AG04449 (cell line): Measurements from ENCODE around the gene HAO1.
"Not testable (repeated sequence)": the region's sequence is repeated elsewhere in the genome, so short reads cannot be mapped to it uniquely, and the experiment has no call there.

Source experiments
- CTCF ChIA-PET: fragments of 350-600 bp; formaldehyde crosslinking; extraction: SDS; loops from one replicate; lab custom pipeline; 2021; ENCODE audit warnings: antibody characterized with exemption; lab: Yijun Ruan, JAX
- POLR2A ChIA-PET: fragments of 400-600, 350-600 bp; formaldehyde crosslinking; extraction: SDS; loops from one replicate; lab custom pipeline; 2020; ENCODE audit warnings: antibody characterized with exemption, inconsistent platforms; lab: Yijun Ruan, JAX
- DNase-seq: peaks from one replicate; pipeline ENCODE4 v3.0.0-alpha.2; 2010; ENCODE audit warnings: low read depth, low spot score
- H3K4me3 ChIP-seq: 2 replicates; pipeline ENCODE4 v1.5.1; 2011; ENCODE audit warnings: low read depth, mild to moderate bottlenecking, control low read depth, low read length
- TF ChIP-seq, protein P1 (sequence below): IDR thresholded peaks from one replicate; pipeline ENCODE4 v1.5.1; 2011; ENCODE audit warnings: mild to moderate bottlenecking, moderate library complexity, low read length, control low read depth, inconsistent platforms; ENCODE audit not compliant: insufficient read depth; ENCODE audit errors: missing control alignments

HAO1 gene

DNA sequence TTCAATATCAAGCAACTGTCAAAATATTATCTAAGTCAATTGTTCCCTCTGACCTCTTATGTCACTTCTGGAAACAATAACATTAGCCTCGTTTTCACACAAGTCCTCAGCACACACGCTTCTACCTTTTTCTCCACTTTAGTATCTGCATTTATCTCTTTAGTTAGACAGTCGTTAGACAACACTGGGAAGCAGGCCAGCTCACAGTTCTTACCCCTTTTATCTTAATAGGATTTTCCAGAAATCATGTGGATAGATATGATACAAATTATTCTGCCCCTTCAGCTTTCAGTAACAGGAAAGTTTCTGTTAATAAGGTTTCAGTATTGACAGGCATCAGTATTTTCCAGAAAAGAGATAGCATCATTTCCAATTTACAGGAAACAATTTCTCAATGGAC is 25.9 kb upstream of the HAO1 start:
- ChIA-PET POLR2A (no interaction called here), CTCF (interaction anchor here (1.9 to 2.0 kb wide), 2 partner anchors 14 to 29 kb away, joined by 8 to 9 read pairs; no protein-coding TSS in a partner anchor)
- no peak overlapping the region for H3K4me3 ChIP-seq
- DNase-seq, result no peak
- TF ChIP-seq, protein P1, sequence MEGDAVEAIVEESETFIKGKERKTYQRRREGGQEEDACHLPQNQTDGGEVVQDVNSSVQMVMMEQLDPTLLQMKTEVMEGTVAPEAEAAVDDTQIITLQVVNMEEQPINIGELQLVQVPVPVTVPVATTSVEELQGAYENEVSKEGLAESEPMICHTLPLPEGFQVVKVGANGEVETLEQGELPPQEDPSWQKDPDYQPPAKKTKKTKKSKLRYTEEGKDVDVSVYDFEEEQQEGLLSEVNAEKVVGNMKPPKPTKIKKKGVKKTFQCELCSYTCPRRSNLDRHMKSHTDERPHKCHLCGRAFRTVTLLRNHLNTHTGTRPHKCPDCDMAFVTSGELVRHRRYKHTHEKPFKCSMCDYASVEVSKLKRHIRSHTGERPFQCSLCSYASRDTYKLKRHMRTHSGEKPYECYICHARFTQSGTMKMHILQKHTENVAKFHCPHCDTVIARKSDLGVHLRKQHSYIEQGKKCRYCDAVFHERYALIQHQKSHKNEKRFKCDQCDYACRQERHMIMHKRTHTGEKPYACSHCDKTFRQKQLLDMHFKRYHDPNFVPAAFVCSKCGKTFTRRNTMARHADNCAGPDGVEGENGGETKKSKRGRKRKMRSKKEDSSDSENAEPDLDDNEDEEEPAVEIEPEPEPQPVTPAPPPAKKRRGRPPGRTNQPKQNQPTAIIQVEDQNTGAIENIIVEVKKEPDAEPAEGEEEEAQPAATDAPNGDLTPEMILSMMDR, result no peak

DNA sequence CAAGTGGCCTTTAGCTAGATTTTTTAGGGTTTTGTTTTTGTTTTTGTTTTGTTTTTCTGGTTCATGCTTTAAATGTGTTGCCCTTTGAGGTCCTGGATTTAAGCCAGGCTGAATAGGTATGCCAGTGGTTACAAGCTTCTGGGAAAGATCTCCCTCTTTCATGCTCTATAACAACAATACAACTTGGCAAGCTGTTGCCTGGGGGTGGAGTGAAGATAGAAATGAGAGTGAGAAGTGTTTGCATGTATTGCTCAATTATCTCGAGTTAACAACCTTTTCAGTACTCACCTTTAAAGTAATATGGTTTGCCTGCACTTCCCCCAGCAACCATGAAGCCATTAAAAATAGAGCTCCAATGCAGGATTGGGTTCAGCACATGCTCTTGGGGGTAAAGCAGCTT is 19.2 kb upstream of the HAO1 start:
- POLR2A ChIA-PET, result no interaction called here
- TF ChIP-seq, protein P1, result no peak
- no peak for DNase-seq
- H3K4me3 ChIP-seq, result no peak overlapping the region
- CTCF ChIA-PET, result interaction anchor here (1.0 to 3.5 kb wide), 2 partner anchors 22 to 762 kb away, joined by 4 to 16 read pairs; no protein-coding TSS in a partner anchor

DNA sequence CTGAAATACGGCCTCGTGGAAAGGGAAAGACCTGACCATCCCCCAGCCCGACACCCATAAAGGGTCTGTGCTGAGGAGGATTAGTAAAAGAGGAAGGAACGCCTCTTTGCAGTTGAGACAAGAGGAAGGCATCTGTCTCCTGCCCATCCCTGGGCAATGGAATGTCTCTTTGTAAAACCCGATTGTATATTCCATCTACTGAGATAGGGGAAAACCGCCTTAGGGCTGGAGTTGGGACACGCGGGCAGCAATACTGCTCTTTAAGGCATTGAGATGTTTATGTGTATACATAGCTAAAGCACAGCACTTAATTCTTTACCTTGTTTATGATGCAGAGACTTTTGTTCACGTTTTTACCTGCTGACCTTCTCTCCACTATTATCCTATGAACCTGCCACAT is 16.3 kb upstream of the HAO1 start:
- DNase-seq, POLR2A ChIA-PET, H3K4me3 ChIP-seq: not testable (repeated sequence)
- CTCF ChIA-PET, result interaction anchor here (3.5 kb wide), 1 partner anchor 19 kb away, joined by 16 read pairs; no protein-coding TSS in a partner anchor

DNA sequence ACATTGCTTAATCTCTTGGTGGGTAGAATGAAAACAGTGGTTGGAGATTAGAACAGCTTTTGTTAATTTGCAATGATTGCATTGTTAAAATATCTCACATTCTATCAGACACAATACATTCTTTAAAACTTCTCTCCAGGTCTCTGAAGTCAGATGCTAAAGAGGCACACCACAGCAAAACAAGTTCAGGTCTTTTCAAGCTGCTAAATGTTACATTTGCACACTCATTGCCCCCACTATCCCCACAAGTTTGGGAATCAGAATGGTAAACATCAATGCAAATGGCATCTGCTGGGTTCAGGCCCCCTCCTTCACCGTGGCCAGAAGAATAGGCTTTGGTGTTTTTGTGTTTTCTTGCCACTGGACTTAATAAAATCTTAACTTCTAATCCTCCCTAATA is 10.1 kb upstream of the HAO1 start:
- no peak overlapping the region for H3K4me3 ChIP-seq
- TF ChIP-seq, protein P1, result no peak
- ChIA-PET CTCF (interaction anchor here (1.0 to 2.9 kb wide), 2 partner anchors 12 to 14 kb away, joined by 3 to 12 read pairs; no protein-coding TSS in a partner anchor), POLR2A (no interaction called here)
- DNase-seq, result no peak

DNA sequence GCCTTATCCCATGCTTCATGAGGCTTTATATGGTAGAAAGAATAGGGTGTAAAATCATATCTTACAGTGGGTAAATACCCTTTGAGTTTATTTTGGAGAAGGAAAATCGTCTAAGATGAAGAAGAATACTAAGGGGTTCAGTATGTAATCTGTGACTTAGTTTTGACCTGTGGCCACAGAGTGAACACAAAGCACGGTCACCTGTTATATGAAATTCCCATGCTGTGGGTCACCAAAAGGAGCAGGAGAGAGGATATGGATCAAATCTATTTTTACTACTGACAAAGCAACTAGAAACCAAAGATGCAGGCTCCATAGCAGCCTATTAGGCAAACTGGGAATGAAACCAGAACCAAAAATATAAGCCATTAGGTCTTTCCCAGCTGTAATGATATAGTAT is 3.6 kb upstream of the HAO1 start:
- CTCF ChIA-PET, result interaction anchor here (2.7 kb wide), 1 partner anchor 778 kb away, joined by 12 read pairs; no protein-coding TSS in a partner anchor
- POLR2A ChIA-PET, result no interaction called here
- TF ChIP-seq, protein P1, result no peak
- no peak overlapping the region for H3K4me3 ChIP-seq
- no peak for DNase-seq

DNA sequence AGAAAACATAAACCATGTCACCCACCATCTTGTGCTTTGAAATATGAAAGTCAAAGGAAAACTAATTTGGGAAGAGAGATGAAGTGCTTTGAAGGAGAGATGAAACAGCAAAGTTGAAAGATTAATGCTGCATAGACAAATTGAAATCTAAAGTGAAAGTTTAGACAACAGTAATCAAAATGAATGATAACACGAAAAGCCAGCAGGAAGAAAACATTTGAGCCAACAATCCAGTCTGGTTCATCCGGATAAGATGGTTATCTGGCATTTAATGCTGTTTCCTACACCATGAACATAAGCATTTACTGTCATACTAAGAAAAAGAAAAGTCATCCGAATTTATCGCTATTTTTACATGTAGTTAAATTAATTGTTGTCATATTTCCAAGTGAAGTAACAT is 595 bp downstream of the HAO1 start:
- POLR2A ChIA-PET, result no interaction called here
- no peak for DNase-seq
- CTCF ChIA-PET, result interaction anchor here (6.3 to 11.4 kb wide), 2 partner anchors 50 to 782 kb away, joined by 73 to 290 read pairs; no protein-coding TSS in a partner anchor
- TF ChIP-seq, protein P1, result no peak
- H3K4me3 ChIP-seq, result no peak overlapping the region

DNA sequence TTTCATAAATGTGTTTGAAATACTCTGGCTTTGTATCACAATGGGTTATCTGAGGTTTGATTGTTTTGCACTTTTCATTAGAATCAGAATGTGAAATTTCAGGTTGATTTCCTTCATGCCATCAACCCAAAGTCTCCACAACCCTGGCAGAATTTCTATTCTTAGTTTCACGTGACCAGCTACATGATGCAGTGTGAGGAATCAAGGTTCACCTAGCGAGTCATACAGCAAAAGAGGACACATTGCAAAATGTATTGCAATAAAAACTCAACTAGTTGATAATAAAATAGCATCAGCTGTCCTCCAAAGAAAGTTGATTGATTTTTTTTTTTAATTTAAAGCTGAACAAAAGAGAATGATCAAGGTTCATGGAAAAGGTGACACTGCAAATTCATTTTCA is 2.2 kb downstream of the HAO1 start:
- no peak for DNase-seq
- ChIA-PET CTCF (interaction anchor here (0.6 to 11.4 kb wide), 16 partner anchors 11 to 1798 kb away, joined by 3 to 290 read pairs (median 8); no protein-coding TSS in a partner anchor), POLR2A (no interaction called here)

More for the DNA sequence above, 2.2 kb downstream of the HAO1 start:
- TF ChIP-seq, protein P1, result no peak
- no peak overlapping the region for H3K4me3 ChIP-seq
